ENCODE results near the gene DUSP11. TPM values are rescaled to one million over a fixed set of nuclear protein-coding genes. Genes with fewer than 3 reads are reported as not detected.

DUSP11 gene
- total and polyA plus RNA-seq, 4 donors: 6.7 to 10.7 (median 9.2) TPM

DNA sequence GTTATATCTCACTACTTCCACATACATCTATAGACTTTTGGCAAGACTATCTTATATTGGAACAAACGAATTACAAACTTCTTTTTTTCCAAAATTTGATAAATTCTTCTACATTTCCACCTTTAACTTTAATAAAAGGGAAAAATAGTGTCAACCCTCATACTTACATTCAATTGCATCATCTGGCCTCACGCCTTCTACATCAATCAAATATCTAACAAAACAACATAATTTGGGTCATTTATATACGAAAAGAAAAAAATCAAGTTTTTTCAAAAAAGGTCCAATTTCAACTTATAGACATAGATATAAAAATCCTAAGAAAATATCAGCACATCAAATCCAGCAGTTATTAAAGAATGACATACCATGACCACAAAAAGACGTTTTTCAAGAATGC, 12.9 kb downstream of the DUSP11 start:
- TF ChIP-seq YY1 (IDR thresholded peaks at IDR 0.05) (no peak), RXRA (IDR thresholded peaks at IDR 0.05) (no peak), JUND (IDR thresholded peaks at IDR 0.05) (no peak), TAF1 (conservative IDR thresholded peaks at IDR 0.05) (no peak), FOXA2 (IDR thresholded peaks at IDR 0.05) (no peak), HNF4A (conservative IDR thresholded peaks at IDR 0.05) (no peak), EGR1 (IDR thresholded peaks at IDR 0.05; ENCODE audit: low read depth in 2 of 2) (no peak), SP1 (IDR thresholded peaks at IDR 0.05) (no peak), NR2F2 (IDR thresholded peaks at IDR 0.05) (no peak), HNF4G (IDR thresholded peaks at IDR 0.05) (no peak)
- TF ChIP-seq, protein P1, sequence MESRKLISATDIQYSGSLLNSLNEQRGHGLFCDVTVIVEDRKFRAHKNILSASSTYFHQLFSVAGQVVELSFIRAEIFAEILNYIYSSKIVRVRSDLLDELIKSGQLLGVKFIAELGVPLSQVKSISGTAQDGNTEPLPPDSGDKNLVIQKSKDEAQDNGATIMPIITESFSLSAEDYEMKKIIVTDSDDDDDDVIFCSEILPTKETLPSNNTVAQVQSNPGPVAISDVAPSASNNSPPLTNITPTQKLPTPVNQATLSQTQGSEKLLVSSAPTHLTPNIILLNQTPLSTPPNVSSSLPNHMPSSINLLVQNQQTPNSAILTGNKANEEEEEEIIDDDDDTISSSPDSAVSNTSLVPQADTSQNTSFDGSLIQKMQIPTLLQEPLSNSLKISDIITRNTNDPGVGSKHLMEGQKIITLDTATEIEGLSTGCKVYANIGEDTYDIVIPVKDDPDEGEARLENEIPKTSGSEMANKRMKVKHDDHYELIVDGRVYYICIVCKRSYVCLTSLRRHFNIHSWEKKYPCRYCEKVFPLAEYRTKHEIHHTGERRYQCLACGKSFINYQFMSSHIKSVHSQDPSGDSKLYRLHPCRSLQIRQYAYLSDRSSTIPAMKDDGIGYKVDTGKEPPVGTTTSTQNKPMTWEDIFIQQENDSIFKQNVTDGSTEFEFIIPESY (IDR thresholded peaks at IDR 0.05): no peak
- TF ChIP-seq, protein P2, sequence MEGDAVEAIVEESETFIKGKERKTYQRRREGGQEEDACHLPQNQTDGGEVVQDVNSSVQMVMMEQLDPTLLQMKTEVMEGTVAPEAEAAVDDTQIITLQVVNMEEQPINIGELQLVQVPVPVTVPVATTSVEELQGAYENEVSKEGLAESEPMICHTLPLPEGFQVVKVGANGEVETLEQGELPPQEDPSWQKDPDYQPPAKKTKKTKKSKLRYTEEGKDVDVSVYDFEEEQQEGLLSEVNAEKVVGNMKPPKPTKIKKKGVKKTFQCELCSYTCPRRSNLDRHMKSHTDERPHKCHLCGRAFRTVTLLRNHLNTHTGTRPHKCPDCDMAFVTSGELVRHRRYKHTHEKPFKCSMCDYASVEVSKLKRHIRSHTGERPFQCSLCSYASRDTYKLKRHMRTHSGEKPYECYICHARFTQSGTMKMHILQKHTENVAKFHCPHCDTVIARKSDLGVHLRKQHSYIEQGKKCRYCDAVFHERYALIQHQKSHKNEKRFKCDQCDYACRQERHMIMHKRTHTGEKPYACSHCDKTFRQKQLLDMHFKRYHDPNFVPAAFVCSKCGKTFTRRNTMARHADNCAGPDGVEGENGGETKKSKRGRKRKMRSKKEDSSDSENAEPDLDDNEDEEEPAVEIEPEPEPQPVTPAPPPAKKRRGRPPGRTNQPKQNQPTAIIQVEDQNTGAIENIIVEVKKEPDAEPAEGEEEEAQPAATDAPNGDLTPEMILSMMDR (IDR thresholded peaks at IDR 0.05; ENCODE audit: low read depth, low read length, missing input control): no peak
- Histone ChIP-seq H3K4me1 (ENCODE audit: control insufficient read depth in 4 of 4, insufficient read depth in 4 of 4, low read length in 3 of 4) (no peaks in the 10 kb centered on the region), H3K9me3 (ENCODE audit: control insufficient read depth in 4 of 4, low read length in 3 of 4) (no peaks in the 10 kb centered on the region), H3K4me3 (ENCODE audit: low read depth in 1 of 3, low read length in 3 of 3) (no peak overlapping the region), H3K27me3 (ENCODE audit: control insufficient read depth in 4 of 4, insufficient read depth in 4 of 4, low read length in 3 of 4) (no peaks in the 10 kb centered on the region), H3K9ac (ENCODE audit: low read depth in 1 of 2, low read length in 2 of 2) (no peak overlapping the region), H3K27ac (ENCODE audit: low read depth in 1 of 2, low read length in 2 of 2) (no peak overlapping the region), H3K36me3 (ENCODE audit: control insufficient read depth in 4 of 4, insufficient read depth in 3 of 4, low read depth in 1 of 4, low read length in 3 of 4) (peaks cover 7 to 54% (median 43%) of the 10 kb centered on the region in 4 donors)
- 93% methylated on average over 4 of the region's 4 CpGs for WGBS
- no peak for DNase-seq (ENCODE audit: low spot score)

DNA sequence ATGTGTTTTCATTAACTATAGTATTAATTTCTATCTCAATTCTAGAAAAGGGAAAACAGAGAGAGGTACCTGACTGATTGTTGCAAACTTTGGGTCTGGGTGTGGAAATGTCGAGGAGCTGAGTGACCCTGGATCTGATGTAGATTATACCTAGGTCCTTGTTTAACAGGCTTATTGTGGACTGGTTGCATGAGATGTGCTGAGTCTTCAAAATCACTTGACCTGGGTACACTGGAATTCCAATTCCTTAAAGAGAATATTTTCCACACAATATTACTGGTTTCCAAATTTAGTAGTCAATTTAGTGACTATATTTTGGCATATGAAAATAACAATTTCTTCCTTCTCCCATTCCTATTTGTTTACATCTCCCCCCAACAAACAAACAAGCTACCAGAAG, 13.6 kb downstream of the DUSP11 start:
- Histone ChIP-seq H3K4me1 (ENCODE audit: control insufficient read depth in 4 of 4, insufficient read depth in 4 of 4, low read length in 3 of 4) (no peaks in the 10 kb centered on the region), H3K9me3 (ENCODE audit: control insufficient read depth in 4 of 4, low read length in 3 of 4) (no peaks in the 10 kb centered on the region), H3K9ac (ENCODE audit: low read depth in 1 of 2, low read length in 2 of 2) (no peak overlapping the region), H3K27me3 (ENCODE audit: control insufficient read depth in 4 of 4, insufficient read depth in 4 of 4, low read length in 3 of 4) (no peaks in the 10 kb centered on the region), H3K27ac (ENCODE audit: low read depth in 1 of 2, low read length in 2 of 2) (no peak overlapping the region), H3K36me3 (ENCODE audit: control insufficient read depth in 4 of 4, insufficient read depth in 3 of 4, low read depth in 1 of 4, low read length in 3 of 4) (peaks cover 8 to 53% (median 43%) of the 10 kb centered on the region in 4 donors), H3K4me3 (ENCODE audit: low read depth in 1 of 3, low read length in 3 of 3) (no peak overlapping the region)
- no peak for TF ChIP-seq EGR1 (IDR thresholded peaks at IDR 0.05; ENCODE audit: low read depth in 2 of 2)
- no peak for TF ChIP-seq YY1 (IDR thresholded peaks at IDR 0.05)
- TF ChIP-seq, protein P3, sequence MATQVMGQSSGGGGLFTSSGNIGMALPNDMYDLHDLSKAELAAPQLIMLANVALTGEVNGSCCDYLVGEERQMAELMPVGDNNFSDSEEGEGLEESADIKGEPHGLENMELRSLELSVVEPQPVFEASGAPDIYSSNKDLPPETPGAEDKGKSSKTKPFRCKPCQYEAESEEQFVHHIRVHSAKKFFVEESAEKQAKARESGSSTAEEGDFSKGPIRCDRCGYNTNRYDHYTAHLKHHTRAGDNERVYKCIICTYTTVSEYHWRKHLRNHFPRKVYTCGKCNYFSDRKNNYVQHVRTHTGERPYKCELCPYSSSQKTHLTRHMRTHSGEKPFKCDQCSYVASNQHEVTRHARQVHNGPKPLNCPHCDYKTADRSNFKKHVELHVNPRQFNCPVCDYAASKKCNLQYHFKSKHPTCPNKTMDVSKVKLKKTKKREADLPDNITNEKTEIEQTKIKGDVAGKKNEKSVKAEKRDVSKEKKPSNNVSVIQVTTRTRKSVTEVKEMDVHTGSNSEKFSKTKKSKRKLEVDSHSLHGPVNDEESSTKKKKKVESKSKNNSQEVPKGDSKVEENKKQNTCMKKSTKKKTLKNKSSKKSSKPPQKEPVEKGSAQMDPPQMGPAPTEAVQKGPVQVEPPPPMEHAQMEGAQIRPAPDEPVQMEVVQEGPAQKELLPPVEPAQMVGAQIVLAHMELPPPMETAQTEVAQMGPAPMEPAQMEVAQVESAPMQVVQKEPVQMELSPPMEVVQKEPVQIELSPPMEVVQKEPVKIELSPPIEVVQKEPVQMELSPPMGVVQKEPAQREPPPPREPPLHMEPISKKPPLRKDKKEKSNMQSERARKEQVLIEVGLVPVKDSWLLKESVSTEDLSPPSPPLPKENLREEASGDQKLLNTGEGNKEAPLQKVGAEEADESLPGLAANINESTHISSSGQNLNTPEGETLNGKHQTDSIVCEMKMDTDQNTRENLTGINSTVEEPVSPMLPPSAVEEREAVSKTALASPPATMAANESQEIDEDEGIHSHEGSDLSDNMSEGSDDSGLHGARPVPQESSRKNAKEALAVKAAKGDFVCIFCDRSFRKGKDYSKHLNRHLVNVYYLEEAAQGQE (IDR thresholded peaks at IDR 0.05): no peak
- TF ChIP-seq RXRA (IDR thresholded peaks at IDR 0.05): no peak
- TF ChIP-seq, protein P4, sequence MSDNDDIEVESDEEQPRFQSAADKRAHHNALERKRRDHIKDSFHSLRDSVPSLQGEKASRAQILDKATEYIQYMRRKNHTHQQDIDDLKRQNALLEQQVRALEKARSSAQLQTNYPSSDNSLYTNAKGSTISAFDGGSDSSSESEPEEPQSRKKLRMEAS (IDR thresholded peaks at IDR 0.05): no peak
- TF ChIP-seq HNF4A (conservative IDR thresholded peaks at IDR 0.05): no peak
- TF ChIP-seq, protein P2 (IDR thresholded peaks at IDR 0.05; ENCODE audit: low read depth, low read length, missing input control): no peak
- no peak for TF ChIP-seq TAF1 (conservative IDR thresholded peaks at IDR 0.05)
- no peak for TF ChIP-seq NR2F2 (IDR thresholded peaks at IDR 0.05)
- TF ChIP-seq RAD21 (IDR thresholded peaks at IDR 0.05): no peak
- TF ChIP-seq GABPA (IDR thresholded peaks at IDR 0.05 in 1 of 2, conservative IDR thresholded peaks at IDR 0.05 in 1 of 2): no peak
- no peak for TF ChIP-seq FOXA2 (IDR thresholded peaks at IDR 0.05)
- TF ChIP-seq FOXA1 (IDR thresholded peaks at IDR 0.05): no peak
- TF ChIP-seq, protein P5, sequence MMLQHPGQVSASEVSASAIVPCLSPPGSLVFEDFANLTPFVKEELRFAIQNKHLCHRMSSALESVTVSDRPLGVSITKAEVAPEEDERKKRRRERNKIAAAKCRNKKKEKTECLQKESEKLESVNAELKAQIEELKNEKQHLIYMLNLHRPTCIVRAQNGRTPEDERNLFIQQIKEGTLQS (IDR thresholded peaks at IDR 0.05): no peak
- DNase-seq (ENCODE audit: low spot score): no peak
- WGBS: 95% methylated on average over 1 of the region's 1 CpG
